MV-4-11 (cell line): Measurements from ENCODE around the gene HNRNPUL2.
"Not testable (repeated sequence)": the region's sequence is repeated elsewhere in the genome, so short reads cannot be mapped to it uniquely, and the experiment has no call there.

Experiments
- DNase-seq: peaks from one replicate; lab custom pipeline; 2025; lab: John Stamatoyannopoulos, UW

Gene HNRNPUL2

GRCh38 chr11:62727165-62727871, at the start of gene HNRNPUL2:
Gene HNRNPUL2 (minus strand): TSS chr11:62727457. CDS start chr11:62727156, 301 bp downstream.
- peak; percentile 100 for DNase-seq

GRCh38 chr11:62775646-62776045, 48.4 kb upstream of the HNRNPUL2 start:
- no peak for DNase-seq

GRCh38 chr11:62774407-62774806, 47.1 kb upstream of the HNRNPUL2 start:
- no peak for DNase-seq

GRCh38 chr11:62771144-62772021, 44.1 kb upstream of the HNRNPUL2 start, which contains the start of gene TAF6L:
Gene TAF6L (plus strand): TSS chr11:62771396. CDS start chr11:62775784, 4,388 bp downstream.
- peak; percentile 97 for DNase-seq

GRCh38 chr11:62770778-62771143, 43.5 kb upstream of the HNRNPUL2 start:
- no peak for DNase-seq

- DNase-seq, result not testable (repeated sequence)
These were observed 33.6 kb upstream of the HNRNPUL2 start for GRCh38 chr11:62760867-62761227.

- DNase-seq, result no peak
These were observed 30.9 kb upstream of the HNRNPUL2 start for GRCh38 chr11:62757846-62758788.

- DNase-seq, result no peak
These were observed 27.9 kb upstream of the HNRNPUL2 start for GRCh38 chr11:62755086-62755615.

- peak; percentile 100 for DNase-seq
These were observed 26.7 kb upstream of the HNRNPUL2 start, which contains the start of gene ZBTB3 for GRCh38 chr11:62753736-62754603. Gene ZBTB3 (minus strand): TSS chr11:62754160. CDS start chr11:62753664, 496 bp downstream.

- DNase-seq, result no peak
These were observed 25.9 kb upstream of the HNRNPUL2 start for GRCh38 chr11:62752994-62753735.

- no peak for DNase-seq
These were observed 25.0 kb upstream of the HNRNPUL2 start for GRCh38 chr11:62752177-62752785.

GRCh38 chr11:62749931-62750330, 22.7 kb upstream of the HNRNPUL2 start:
- DNase-seq, result not testable (repeated sequence)

- DNase-seq, result no peak
These were observed 20.4 kb upstream of the HNRNPUL2 start for GRCh38 chr11:62747475-62748160.

GRCh38 chr11:62737196-62737595, 9.9 kb upstream of the HNRNPUL2 start:
- no peak for DNase-seq

GRCh38 chr11:62732830-62733229, 5.6 kb upstream of the HNRNPUL2 start:
- peak; percentile 38 for DNase-seq

GRCh38 chr11:62730076-62730475, 2.8 kb upstream of the HNRNPUL2 start:
- DNase-seq, result not testable (repeated sequence)

- peak; percentile 88 for DNase-seq
These were observed 1.1 kb upstream of the HNRNPUL2 start, which contains the start of gene TTC9C for GRCh38 chr11:62728171-62728988. Gene TTC9C (plus strand): TSS chr11:62728486. CDS start chr11:62728849, 363 bp downstream.

GRCh38 chr11:62727872-62728170, 564 bp upstream of the HNRNPUL2 start:
- peak; percentile 98 for DNase-seq
